ENCODE results near the gene RANBP3.
A peak's percentile ranks its signal among the peaks of the same experiment; 100 is the strongest.

The RANBP3 gene

GRCh38 chr19:5934774-5935472 lies 43.0 kb downstream of the RANBP3 start:
- Histone ChIP-seq H3K79me2 (ENCODE audit: control insufficient read depth, insufficient read depth, low read length, unreplicated experiment) (no peaks in the 10 kb centered on the region), H3K27me3 (ENCODE audit: insufficient read depth, low read length) (no peaks in the 10 kb centered on the region), H3K27ac (ENCODE audit: low read depth, low read length) (no peak overlapping the region), H2AFZ (ENCODE audit: low read length, unreplicated experiment) (no peak overlapping the region), H3K36me3 (ENCODE audit: insufficient read depth, low read length) (no peaks in the 10 kb centered on the region), H3K4me3 (ENCODE audit: low read depth, low read length) (no peak overlapping the region), H3K4me1 (ENCODE audit: control insufficient read depth, insufficient read depth, low read length, unreplicated experiment) (no peaks in the 10 kb centered on the region)

- H3K4me1 ChIP-seq (ENCODE audit: control insufficient read depth, insufficient read depth, low read length, unreplicated experiment) = no peaks in the 10 kb centered on the region
- no peak overlapping the region for H2AFZ ChIP-seq (ENCODE audit: low read length, unreplicated experiment)
- no peaks in the 10 kb centered on the region for H3K79me2 ChIP-seq (ENCODE audit: control insufficient read depth, insufficient read depth, low read length, unreplicated experiment)
- H3K27me3 ChIP-seq (ENCODE audit: insufficient read depth, low read length) = no peaks in the 10 kb centered on the region
- no peak overlapping the region for H3K4me3 ChIP-seq (ENCODE audit: low read depth, low read length)
- no peaks in the 10 kb centered on the region for H3K36me3 ChIP-seq (ENCODE audit: insufficient read depth, low read length)
- H3K27ac ChIP-seq (ENCODE audit: low read depth, low read length) = no peak overlapping the region
Measured at GRCh38 chr19:5934069-5934401, 43.9 kb downstream of the RANBP3 start.

GRCh38 chr19:5933391-5934068 lies 44.4 kb downstream of the RANBP3 start:
- Histone ChIP-seq H3K27me3 (ENCODE audit: insufficient read depth, low read length) (no peaks in the 10 kb centered on the region), H2AFZ (ENCODE audit: low read length, unreplicated experiment) (no peak overlapping the region), H3K36me3 (ENCODE audit: insufficient read depth, low read length) (no peaks in the 10 kb centered on the region), H3K4me1 (ENCODE audit: control insufficient read depth, insufficient read depth, low read length, unreplicated experiment) (no peaks in the 10 kb centered on the region), H3K4me3 (ENCODE audit: low read depth, low read length) (no peak overlapping the region), H3K27ac (ENCODE audit: low read depth, low read length) (no peak overlapping the region), H3K79me2 (ENCODE audit: control insufficient read depth, insufficient read depth, low read length, unreplicated experiment) (no peaks in the 10 kb centered on the region)

- Histone ChIP-seq H3K79me2 (ENCODE audit: control insufficient read depth, insufficient read depth, low read length, unreplicated experiment) (no peaks in the 10 kb centered on the region), H3K4me1 (ENCODE audit: control insufficient read depth, insufficient read depth, low read length, unreplicated experiment) (no peaks in the 10 kb centered on the region), H3K27me3 (ENCODE audit: insufficient read depth, low read length) (no peaks in the 10 kb centered on the region), H3K4me3 (ENCODE audit: low read depth, low read length) (no peak overlapping the region), H3K36me3 (ENCODE audit: insufficient read depth, low read length) (no peaks in the 10 kb centered on the region), H2AFZ (ENCODE audit: low read length, unreplicated experiment) (no peak overlapping the region), H3K27ac (ENCODE audit: low read depth, low read length) (no peak overlapping the region)
Measured at GRCh38 chr19:5932609-5933262, 45.2 kb downstream of the RANBP3 start.

GRCh38 chr19:5932146-5932545 lies 45.8 kb downstream of the RANBP3 start:
- no peak overlapping the region for H3K27ac ChIP-seq (ENCODE audit: low read depth, low read length)
- no peaks in the 10 kb centered on the region for H3K79me2 ChIP-seq (ENCODE audit: control insufficient read depth, insufficient read depth, low read length, unreplicated experiment)
- H3K27me3 ChIP-seq (ENCODE audit: insufficient read depth, low read length) = no peaks in the 10 kb centered on the region
- no peak overlapping the region for H3K4me3 ChIP-seq (ENCODE audit: low read depth, low read length)
- no peak overlapping the region for H2AFZ ChIP-seq (ENCODE audit: low read length, unreplicated experiment)
- H3K36me3 ChIP-seq (ENCODE audit: insufficient read depth, low read length) = no peaks in the 10 kb centered on the region
- H3K4me1 ChIP-seq (ENCODE audit: control insufficient read depth, insufficient read depth, low read length, unreplicated experiment) = no peaks in the 10 kb centered on the region

- H3K27me3 ChIP-seq (ENCODE audit: insufficient read depth, low read length) = no peaks in the 10 kb centered on the region
- no peaks in the 10 kb centered on the region for H3K4me1 ChIP-seq (ENCODE audit: control insufficient read depth, insufficient read depth, low read length, unreplicated experiment)
- no peaks in the 10 kb centered on the region for H3K36me3 ChIP-seq (ENCODE audit: insufficient read depth, low read length)
- H3K79me2 ChIP-seq (ENCODE audit: control insufficient read depth, insufficient read depth, low read length, unreplicated experiment) = no peaks in the 10 kb centered on the region
- no peak overlapping the region for H3K27ac ChIP-seq (ENCODE audit: low read depth, low read length)
- no peak overlapping the region for H2AFZ ChIP-seq (ENCODE audit: low read length, unreplicated experiment)
- H3K4me3 ChIP-seq (ENCODE audit: low read depth, low read length) = no peak overlapping the region
Measured at GRCh38 chr19:5931251-5931650, 46.7 kb downstream of the RANBP3 start.

GRCh38 chr19:5929625-5930024 lies 48.3 kb downstream of the RANBP3 start:
- Histone ChIP-seq H2AFZ (ENCODE audit: low read length, unreplicated experiment) (no peak overlapping the region), H3K4me3 (ENCODE audit: low read depth, low read length) (no peak overlapping the region), H3K27me3 (ENCODE audit: insufficient read depth, low read length) (no peaks in the 10 kb centered on the region), H3K27ac (ENCODE audit: low read depth, low read length) (no peak overlapping the region), H3K79me2 (ENCODE audit: control insufficient read depth, insufficient read depth, low read length, unreplicated experiment) (no peaks in the 10 kb centered on the region), H3K4me1 (ENCODE audit: control insufficient read depth, insufficient read depth, low read length, unreplicated experiment) (no peaks in the 10 kb centered on the region), H3K36me3 (ENCODE audit: insufficient read depth, low read length) (no peaks in the 10 kb centered on the region)

- Histone ChIP-seq H2AFZ (ENCODE audit: low read length, unreplicated experiment) (no peak overlapping the region), H3K27ac (ENCODE audit: low read depth, low read length) (no peak overlapping the region), H3K4me3 (ENCODE audit: low read depth, low read length) (no peak overlapping the region), H3K36me3 (ENCODE audit: insufficient read depth, low read length) (no peaks in the 10 kb centered on the region), H3K79me2 (ENCODE audit: control insufficient read depth, insufficient read depth, low read length, unreplicated experiment) (no peaks in the 10 kb centered on the region), H3K4me1 (ENCODE audit: control insufficient read depth, insufficient read depth, low read length, unreplicated experiment) (no peaks in the 10 kb centered on the region), H3K27me3 (ENCODE audit: insufficient read depth, low read length) (no peaks in the 10 kb centered on the region)
Measured at GRCh38 chr19:5929179-5929578, 48.8 kb downstream of the RANBP3 start.

- no peak overlapping the region for H3K27ac ChIP-seq (ENCODE audit: low read depth, low read length)
- no peaks in the 10 kb centered on the region for H3K4me1 ChIP-seq (ENCODE audit: control insufficient read depth, insufficient read depth, low read length, unreplicated experiment)
- H3K36me3 ChIP-seq (ENCODE audit: insufficient read depth, low read length) = no peaks in the 10 kb centered on the region
- no peaks in the 10 kb centered on the region for H3K79me2 ChIP-seq (ENCODE audit: control insufficient read depth, insufficient read depth, low read length, unreplicated experiment)
- no peak overlapping the region for H3K4me3 ChIP-seq (ENCODE audit: low read depth, low read length)
- H3K27me3 ChIP-seq (ENCODE audit: insufficient read depth, low read length) = no peaks in the 10 kb centered on the region
- no peak overlapping the region for H2AFZ ChIP-seq (ENCODE audit: low read length, unreplicated experiment)
Measured at GRCh38 chr19:5927441-5927821, 50.5 kb downstream of the RANBP3 start.

- Histone ChIP-seq H3K27ac (ENCODE audit: low read depth, low read length) (peak overlapping the region; percentile 39), H3K79me2 (ENCODE audit: control insufficient read depth, insufficient read depth, low read length, unreplicated experiment) (no peaks in the 10 kb centered on the region), H3K4me1 (ENCODE audit: control insufficient read depth, insufficient read depth, low read length, unreplicated experiment) (no peaks in the 10 kb centered on the region), H2AFZ (ENCODE audit: low read length, unreplicated experiment) (no peak overlapping the region), H3K27me3 (ENCODE audit: insufficient read depth, low read length) (no peaks in the 10 kb centered on the region), H3K36me3 (ENCODE audit: insufficient read depth, low read length) (no peaks in the 10 kb centered on the region), H3K4me3 (ENCODE audit: low read depth, low read length) (no peak overlapping the region)
Measured at GRCh38 chr19:5926641-5927440, 51.1 kb downstream of the RANBP3 start.

All from ACC112 (cell line).